Limb (tissue), 2 donors: ENCODE data around the gene TET3.

ENCODE experiments used
- DNase-seq, 2 donors: peaks; one replicate each; pipeline ENCODE4 v3.0.0-alpha.2; 2016; ENCODE audit errors: extremely low spot score in 2 of 2

TET3 gene

GRCh38 chr2:73964223-73964622 is 20.5 kb upstream of the TET3 start:
- no peak for DNase-seq

DNA sequence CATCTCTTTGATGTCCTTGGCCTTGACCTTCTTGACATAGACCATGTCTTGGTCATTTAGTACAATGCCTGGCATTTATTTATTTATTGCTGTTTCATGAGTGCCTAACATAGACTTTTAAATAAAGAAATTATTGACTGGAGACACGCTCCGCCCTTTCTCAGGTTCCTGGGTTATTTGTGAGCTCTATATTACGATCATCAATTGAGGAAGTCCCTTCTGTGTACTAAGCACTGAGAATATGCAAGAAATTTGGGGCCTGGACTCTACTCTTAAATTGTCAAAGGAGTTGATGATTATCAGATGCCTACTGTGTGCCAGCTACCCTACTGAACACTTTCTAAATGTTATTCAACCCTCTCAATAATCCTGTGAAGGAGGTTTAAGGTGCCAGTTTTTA is 19.7 kb upstream of the TET3 start:
- no peak for DNase-seq

- DNase-seq: no peak
These were observed 16.3 kb upstream of the TET3 start for GRCh38 chr2:73968357-73968937.

DNA sequence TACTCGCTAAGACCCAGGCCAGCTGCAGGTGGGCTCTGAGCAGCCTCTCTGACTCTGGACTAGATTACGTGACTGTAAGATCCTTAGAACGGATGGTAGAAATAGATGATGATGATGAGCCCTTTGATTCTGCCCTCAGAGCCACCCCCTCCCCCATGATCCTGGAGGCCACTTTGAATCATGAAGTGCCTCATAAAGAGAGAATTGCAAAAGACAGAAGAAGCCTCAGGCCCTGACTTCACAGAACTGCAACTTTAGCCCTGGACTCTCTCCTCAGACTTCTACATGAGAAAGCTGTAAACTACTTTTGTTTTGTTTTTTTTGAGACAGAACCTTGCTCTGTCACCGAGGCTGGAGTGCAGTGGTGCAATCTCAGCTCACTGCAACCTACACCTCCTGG is 15.4 kb upstream of the TET3 start:
- no peak for DNase-seq

- DNase-seq: no peak
These were observed 14.4 kb upstream of the TET3 start for GRCh38 chr2:73970141-73970803.

DNA sequence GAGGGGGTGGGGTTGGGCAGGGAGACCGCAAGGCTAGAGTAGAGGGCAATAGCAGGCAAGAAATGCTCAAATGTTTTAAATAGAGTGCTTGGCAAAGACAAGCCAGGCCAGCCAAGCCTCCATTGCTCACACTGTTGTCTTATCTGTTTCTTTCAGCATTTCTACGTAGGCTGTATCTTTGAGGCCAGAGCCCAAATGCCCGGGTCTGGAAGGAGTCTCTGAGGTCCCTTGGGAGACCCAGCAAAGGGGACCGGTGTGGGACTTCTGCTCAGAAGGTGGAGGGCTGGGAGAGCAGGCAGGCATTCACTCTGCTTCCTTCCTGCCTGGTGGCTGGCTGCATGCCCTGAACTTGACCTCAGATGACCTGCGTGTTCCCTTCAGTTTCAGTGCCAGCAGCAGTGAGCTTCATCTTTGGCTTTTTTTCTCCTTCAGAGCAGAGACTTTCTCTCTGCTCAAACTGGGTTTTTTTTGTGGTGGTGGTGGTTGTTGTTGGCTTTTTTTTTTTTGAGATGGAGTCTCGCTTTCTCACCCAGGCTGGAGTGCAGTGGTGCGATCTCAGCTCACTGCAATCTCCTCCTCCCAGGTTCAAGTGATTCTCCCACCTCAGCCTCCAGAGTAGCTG is 13.7 kb upstream of the TET3 start:
- DNase-seq: no peak

DNA sequence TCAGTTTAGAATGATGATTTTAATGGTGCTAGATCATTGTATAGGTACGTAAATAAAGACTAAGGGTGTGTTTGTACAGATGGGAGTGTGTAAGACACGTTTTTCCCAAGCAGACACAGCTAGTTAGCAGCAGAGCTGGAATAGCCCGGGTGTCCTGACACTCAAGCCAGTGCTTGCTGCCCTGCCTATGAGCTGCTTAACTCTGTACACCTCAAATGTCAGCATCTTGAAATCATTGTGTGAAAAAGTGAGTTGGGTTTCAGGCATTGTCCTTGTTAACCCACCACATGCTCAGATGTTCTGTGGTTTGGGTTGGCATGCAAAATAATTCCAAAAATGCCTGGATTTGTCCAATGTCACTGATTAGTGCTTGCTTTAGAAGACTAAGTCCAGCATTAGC is 13.0 kb upstream of the TET3 start:
- no peak for DNase-seq

- no peak for DNase-seq
These were observed 11.9 kb upstream of the TET3 start for GRCh38 chr2:73972846-73973245.

DNA sequence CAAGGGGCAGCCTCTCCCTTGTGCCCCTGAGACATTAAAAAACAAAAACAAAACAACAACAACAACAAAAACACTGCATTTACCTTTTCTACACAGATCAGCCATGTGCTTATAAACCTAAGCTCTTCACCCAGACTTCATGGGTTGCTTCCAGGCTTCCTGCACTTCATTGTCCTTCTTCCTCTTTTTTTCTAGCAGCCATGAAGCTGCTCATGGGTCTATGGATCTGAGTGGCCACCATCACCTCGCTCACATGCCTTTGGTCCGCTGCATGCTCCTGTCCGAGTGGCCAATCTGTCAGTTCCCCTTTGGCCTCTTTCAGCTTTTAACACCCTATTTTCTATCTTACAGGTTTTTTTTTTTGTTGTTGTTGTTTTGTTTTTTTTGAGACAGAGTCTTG is 9.0 kb upstream of the TET3 start:
- no peak for DNase-seq

DNA sequence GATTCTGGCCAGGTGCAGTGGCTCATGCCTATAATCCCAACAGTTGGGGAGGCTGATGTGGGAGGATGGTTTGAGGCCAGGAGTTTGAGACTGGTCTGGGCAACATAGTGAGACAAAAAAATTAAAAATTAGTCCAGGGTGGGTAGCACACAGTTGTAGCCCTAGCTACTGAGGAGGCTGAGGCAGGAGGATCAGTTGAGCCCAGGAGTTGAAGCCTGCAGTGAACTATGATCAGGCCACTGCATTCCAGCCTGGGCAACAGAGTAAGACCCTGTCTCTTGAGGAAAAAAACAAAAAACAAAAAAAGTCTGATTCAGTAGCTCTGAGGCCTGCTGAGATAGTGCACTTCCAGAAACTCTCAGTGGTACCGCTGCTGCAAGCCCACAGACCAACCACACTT is 7.9 kb upstream of the TET3 start:
- DNase-seq: no peak

GRCh38 chr2:73977466-73977865 is 7.2 kb upstream of the TET3 start:
- no peak for DNase-seq

GRCh38 chr2:73979021-73979420 is 5.7 kb upstream of the TET3 start:
- no peak for DNase-seq

DNA sequence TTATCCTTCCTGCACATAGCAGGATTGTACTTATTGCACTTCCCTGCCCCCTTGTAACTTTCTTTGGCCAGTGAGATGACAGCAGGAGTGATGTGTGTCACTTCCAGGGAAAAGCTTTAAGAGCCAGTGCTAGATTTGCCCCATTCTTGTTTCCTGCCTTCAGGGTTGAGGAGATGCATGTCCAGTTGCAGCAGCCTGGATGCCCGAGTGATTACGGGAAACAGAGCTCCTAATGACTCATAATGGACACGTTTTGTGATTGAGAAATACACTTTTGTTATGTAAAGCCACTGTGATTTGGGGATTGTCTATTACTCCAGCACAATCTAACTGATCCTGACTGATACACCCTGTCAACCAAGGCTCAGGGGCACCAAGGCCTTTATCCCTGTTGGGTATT is 5.0 kb upstream of the TET3 start:
- DNase-seq: no peak

GRCh38 chr2:73980566-73980965 is 4.1 kb upstream of the TET3 start:
- no peak for DNase-seq

- DNase-seq: peak in 1 of 2 donors; percentile 33
These were observed 3.4 kb upstream of the TET3 start for GRCh38 chr2:73981081-73982001.

DNA sequence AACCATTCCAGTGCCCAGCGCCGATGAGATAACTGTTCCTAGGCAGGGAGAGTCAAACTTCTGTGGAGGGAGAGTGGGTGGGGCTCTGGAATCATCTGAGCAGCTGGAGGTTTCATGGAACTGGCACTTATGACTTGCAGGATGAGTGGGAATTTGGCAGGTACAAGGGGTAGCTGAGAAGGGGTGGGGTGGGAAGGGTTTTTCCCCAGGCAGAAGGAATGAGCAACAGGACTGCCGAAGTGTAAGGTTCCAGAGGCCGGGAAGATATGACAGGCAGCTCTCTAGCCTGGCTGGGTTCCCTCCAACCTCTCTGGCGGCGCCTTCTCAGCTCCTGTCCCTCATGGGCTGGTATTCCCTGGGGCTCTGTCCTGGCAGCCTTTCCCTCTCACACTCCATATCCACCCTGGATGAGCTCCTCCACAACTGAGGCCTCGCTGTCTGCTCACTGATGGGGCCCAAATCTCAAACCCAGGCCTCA is 2.5 kb upstream of the TET3 start:
- no peak for DNase-seq

GRCh38 chr2:73983322-73984202 is 1.1 kb upstream of the TET3 start:
- DNase-seq: peak in 1 of 2 donors; percentile 66

DNA sequence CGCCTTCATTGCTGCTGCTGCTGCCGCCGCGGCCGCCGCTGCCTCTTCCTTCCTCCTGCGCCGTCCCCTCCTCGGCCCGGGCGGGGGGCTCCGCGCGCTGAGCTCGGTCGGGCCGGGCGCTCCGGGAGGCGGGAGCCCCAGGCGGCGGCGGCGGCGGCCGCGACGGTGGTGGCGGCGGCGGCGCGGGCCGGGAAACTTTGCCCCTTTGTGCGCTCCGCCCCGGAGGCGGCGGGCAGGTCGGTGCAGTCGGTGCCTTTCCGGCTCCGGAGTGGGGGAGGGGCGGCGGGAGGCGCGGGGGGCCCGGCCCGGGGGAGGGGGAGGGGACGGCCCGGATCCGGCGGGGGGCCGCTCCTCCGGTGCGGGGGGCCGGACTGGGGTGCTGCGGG is 205 bp downstream of the TET3 start:
- DNase-seq: peak in 1 of 2 donors; percentile 83

- DNase-seq: peak in 1 of 2 donors; percentile 68
These were observed 786 bp downstream of the TET3 start for GRCh38 chr2:73985308-73986084.

DNA sequence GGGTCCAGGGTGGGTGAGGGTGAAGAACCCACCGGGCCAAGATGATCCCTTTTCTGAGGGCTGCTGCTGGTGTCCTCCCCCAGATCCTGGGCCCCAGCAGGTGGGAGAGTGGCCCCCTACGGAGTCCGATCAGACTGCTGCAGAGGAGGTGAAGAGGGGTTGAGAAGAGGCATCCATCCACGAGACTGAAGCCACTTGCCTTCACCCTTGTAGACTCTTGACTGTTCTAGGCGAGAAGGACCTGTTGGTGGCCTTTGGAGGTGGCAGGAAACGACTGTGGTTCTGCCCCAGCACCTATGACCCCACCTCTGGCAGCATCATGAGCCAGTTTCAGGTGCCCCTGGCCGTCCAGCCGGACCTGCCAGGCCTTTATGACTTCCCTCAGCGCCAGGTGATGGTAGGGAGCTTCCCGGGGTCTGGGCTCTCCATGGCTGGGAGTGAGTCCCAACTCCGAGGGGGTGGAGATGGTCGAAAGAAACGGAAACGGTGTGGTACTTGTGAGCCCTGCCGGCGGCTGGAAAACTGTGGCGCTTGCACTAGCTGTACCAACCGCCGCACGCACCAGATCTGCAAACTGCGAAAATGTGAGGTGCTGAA is 1.5 kb downstream of the TET3 start:
- DNase-seq: no peak
